Stimulated activated CD8-positive, alpha-beta memory T cell treated with anti-CD3 and anti-CD28 coated beads, Interleukin-4, amount 100 ng/mL, for 1 hour (primary cell): ENCODE results near the gene ARHGAP45.

Source experiments
- DNase-seq, 2 donors: peaks; one replicate each; pipeline ENCODE4 v3.0.0-alpha.2; 2020; ENCODE audit warnings: low read depth in 2 of 2, low spot score in 1 of 2

ARHGAP45 gene

DNA sequence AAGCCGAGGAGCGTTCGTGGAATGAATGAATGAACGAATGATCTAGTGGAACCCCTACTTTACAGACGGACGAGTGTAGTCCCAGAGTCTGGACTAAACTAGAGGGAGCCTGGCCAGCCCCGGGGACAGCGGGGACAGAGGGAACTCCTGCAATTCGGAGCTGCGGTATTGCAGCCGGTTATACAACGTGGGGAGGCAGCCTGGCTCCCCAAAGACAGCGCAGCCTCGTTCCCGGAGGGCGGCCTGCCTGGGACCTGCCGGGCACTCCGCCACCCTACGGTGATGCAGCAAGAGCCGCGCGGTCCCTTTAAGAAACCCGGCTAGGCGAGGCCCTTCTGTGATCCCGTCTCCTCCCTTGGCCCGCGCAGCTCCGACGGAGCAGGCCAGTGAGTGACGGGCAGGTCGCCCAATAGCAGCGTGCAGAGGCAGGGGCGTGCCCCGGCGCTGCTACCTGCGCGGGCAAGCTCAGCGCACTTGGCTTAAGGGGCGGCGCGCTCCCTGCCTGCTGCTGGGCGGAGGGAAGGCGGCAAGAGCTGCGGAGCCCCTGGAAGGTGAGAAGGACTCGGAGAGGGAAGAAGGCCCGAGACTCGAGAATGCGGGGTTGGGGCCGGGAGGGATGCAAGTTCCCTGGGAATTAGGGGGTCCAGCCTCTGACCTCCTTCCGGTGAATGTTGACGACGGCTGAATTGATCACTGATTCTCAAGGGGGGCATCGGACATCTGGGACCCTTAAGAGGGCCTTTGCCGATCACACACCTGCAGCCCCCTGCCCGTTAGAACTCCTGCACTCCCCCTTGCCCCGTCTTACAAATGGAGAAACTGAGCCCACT, 27.1 kb upstream of the ARHGAP45 start, which contains the start of gene ABCA7:
Gene ABCA7, plus strand, starts transcription at position 462 of the 830 bp plus-strand sequence. CDS start 1,255 bp downstream, outside the sequence.
- DNase-seq = peak; percentile 96 to 98

DNA sequence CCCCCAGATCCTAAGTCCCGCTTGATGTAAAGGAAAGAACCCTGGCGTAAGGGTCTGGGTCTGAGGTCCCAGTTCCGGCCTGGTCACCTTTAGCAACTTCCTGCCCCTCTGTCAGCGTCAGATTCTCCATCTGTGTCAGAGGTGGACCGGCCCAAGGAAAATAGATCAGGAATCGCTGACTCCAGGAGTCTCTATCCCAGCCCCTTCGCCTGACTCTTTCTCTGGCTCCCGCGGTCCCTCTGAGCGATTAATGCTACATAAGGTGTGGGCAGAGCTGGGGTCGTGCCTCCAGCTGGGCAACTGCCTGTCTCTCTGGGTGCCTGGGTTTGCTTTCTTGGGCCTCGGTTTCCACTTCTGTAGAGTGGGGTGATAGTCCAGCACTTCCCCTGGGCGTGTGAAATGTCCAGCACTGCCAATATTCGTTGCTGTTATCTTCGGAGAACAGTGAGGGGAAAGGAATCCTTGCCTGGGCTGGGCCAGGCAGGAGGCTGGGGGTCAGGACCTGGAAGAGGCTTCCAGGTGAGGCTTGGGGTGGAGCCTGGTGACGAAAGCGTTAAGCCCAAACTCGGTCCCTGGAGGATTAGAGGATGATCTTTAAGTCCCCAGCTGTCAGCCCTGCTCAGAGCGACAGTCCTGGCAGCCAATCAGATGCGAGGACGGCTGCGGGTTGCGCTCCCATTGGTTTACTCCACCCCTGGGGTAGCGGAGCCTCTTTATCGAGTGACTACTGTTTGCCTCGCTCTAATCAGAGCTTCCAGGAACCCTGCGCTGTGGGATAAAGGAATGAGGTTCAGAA, 26.3 kb upstream of the ARHGAP45 start:
- peak; percentile 78 to 81 for DNase-seq

GRCh38 chr19:1041272-1041834, 25.6 kb upstream of the ARHGAP45 start:
- DNase-seq = no peak

DNA sequence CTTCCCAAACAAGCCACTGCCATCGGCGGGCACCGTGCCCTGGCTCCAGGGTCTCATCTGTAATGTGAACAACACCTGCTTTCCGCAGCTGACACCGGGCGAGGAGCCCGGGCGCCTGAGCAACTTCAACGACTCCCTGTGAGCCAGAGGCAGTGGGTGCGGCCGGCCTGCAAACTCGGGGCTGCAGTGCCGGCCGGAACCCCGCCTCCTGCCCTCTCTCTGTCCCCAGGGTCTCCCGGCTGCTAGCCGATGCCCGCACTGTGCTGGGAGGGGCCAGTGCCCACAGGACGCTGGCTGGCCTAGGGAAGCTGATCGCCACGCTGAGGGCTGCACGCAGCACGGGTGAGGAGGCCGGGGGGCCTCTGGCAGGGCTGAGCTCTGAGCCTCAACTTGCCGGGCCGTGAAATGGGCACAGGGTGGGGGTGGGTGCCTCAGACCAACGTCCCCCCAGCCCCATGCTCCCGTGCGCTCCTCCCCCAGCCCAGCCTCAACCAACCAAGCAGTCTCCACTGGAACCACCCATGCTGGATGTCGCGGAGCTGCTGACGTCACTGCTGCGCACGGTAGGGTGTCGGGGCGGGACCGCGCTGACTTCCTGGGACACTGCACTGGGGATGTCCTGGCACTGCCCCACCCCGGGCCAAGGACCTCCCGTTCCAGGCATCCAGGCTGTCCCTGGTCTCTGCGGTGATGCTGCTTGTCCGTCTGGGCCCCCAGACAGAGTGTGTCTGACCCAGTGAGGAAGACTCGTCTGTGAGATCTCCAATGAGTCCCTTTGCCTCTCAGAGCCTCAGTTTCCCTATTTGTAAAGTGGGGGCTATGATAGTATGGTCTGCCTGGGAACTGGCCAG, 24.9 kb upstream of the ARHGAP45 start:
- no peak for DNase-seq

GRCh38 chr19:1042689-1043511, 24.1 kb upstream of the ARHGAP45 start:
- DNase-seq = no peak

DNA sequence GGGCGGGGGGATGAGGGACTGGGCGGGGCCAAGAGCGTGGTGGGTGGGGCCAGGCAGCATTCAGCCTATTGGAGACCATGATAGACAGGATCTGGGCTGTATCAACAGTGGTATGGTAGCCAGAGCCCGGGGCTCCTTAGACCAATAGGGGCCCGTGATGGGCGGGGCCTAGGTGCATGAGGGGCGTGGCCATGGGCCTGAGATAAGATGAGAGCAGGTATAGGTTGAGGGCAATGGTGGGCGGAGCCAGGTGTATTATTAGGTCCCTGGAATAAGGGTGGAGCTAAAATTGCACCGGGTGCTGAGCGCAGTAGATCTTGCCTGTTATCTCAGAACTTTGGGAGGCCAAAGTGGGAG, 21.7 kb upstream of the ARHGAP45 start:
- no peak for DNase-seq

- DNase-seq = no peak
Observed at GRCh38 chr19:1046117-1046626, 20.8 kb upstream of the ARHGAP45 start.

DNA sequence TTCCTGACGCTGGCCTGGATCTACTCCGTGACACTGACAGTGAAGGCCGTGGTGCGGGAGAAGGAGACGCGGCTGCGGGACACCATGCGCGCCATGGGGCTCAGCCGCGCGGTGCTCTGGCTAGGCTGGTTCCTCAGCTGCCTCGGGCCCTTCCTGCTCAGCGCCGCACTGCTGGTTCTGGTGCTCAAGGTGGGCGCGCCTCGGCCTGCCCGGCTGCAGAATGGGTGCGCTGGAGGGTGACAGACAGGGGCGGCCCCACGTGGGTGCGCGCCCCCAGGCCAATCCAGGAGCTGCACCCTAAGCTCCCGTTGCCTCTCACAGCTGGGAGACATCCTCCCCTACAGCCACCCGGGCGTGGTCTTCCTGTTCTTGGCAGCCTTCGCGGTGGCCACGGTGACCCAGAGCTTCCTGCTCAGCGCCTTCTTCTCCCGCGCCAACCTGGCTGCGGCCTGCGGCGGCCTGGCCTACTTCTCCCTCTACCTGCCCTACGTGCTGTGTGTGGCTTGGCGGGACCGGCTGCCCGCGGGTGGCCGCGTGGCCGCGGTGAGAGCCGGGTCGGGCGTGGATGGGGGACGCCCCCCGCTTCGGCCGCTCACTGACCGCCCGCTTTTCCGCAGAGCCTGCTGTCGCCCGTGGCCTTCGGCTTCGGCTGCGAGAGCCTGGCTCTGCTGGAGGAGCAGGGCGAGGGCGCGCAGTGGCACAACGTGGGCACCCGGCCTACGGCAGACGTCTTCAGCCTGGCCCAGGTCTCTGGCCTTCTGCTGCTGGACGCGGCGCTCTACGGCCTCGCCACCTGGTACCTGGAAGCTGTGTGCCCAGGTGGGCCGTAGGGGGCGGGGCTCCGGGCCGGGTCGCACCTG, 19.9 kb upstream of the ARHGAP45 start:
- DNase-seq = no peak

DNA sequence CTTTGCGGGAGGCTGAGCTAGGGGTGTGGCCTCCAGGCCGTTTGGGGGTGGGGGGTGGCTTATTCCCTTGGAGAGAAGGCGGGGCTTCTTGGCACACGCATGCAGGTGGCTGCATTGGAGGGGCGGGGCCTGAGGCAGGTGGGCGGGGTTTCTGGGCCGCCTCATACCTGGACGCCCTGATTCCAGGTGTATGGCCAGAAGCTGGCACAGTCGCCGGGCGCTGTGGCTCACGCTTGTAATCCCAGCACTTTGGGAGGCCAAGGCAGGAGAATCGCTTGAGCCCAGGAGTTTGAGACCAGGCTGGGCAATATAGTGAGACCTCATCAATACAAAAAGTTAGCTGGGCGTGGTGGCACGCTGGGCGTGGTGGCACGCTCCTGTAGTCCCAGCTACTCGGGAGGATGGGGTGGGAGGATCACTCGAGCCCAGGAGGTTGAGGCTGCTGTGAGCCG, 19.2 kb upstream of the ARHGAP45 start:
- no peak for DNase-seq

- DNase-seq = no peak
Observed at GRCh38 chr19:1049106-1049505, 17.9 kb upstream of the ARHGAP45 start.

- no peak for DNase-seq
Observed at GRCh38 chr19:1049800-1050199, 17.2 kb upstream of the ARHGAP45 start.

DNA sequence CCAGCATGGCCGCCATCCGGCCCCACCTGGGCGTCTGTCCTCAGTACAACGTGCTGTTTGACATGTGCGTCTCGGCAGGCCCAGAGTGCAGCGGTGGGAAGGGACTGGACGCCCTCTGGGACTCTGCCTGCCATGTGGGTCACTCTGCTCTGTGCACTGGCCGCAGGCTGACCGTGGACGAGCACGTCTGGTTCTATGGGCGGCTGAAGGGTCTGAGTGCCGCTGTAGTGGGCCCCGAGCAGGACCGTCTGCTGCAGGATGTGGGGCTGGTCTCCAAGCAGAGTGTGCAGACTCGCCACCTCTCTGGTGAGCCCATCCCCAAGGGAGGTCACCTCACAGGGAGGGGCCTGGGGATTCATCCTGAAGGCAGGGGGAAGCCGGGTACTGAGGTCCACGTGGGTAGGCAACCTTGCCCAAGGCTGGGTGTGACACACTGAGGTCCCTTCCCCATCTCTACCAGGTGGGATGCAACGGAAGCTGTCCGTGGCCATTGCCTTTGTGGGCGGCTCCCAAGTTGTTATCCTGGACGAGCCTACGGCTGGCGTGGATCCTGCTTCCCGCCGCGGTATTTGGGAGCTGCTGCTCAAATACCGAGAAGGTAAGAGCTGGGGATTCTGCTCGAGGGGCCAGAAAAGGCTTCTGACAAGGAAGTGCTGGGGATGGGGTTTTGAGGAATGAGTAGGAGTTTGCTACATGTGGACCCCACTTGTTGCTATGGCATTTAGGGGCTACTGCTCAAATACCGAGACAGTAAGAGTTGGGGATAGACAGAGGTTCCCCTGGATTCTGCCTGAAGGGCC, 15.8 kb upstream of the ARHGAP45 start:
- DNase-seq = no peak

- no peak for DNase-seq
Observed at GRCh38 chr19:1051791-1052190, 15.2 kb upstream of the ARHGAP45 start.

- DNase-seq = no peak
Observed at GRCh38 chr19:1052349-1052975, 14.5 kb upstream of the ARHGAP45 start.

GRCh38 chr19:1053176-1054101, 13.5 kb upstream of the ARHGAP45 start:
- no peak for DNase-seq
